Activated CD8-positive, alpha-beta memory T cell treated with anti-CD3 and anti-CD28 coated beads, Interleukin-2, amount 10 ng/mL, durations not matched to agents 7 days and 5 days (primary cell): ENCODE measurements around the gene SRCIN1. TPM values are rescaled to one million over a fixed set of nuclear protein-coding genes. Genes with fewer than 3 reads are reported as not detected.

Experiments used
- ATAC-seq: fragments of 150-1000 bp; cut with Tn5 transposase; one replicate; pipeline ENCODE4 v1.10.0; 2021; ENCODE audit warnings: moderate library complexity
- CTCF ChIA-PET: fragments of 350-600 bp; sonication (Branson Sonifier 250); formaldehyde crosslinking; loops from one replicate; lab custom pipeline; 2021; ENCODE audit warnings: antibody characterized with exemption; lab: Charles Lee
- DNase-seq: peaks from one replicate; pipeline ENCODE4 v3.0.0-alpha.2; 2020
- H3K27ac Mint-ChIP-seq: one replicate; pipeline ENCODE4 v1.8.0; 2021; ENCODE audit warnings: mild to moderate bottlenecking, mixed read lengths
- H3K27me3 Mint-ChIP-seq: one replicate; pipeline ENCODE4 v1.8.0; 2021; ENCODE audit warnings: mixed read lengths
- H3K36me3 Mint-ChIP-seq: one replicate; pipeline ENCODE4 v1.8.0; 2021; ENCODE audit warnings: mild to moderate bottlenecking, mixed read lengths
- H3K4me1 Mint-ChIP-seq: one replicate; pipeline ENCODE4 v1.8.0; 2021; ENCODE audit warnings: mixed read lengths
- H3K4me3 Mint-ChIP-seq: one replicate; pipeline ENCODE4 v1.8.0; 2021; ENCODE audit warnings: mild to moderate bottlenecking, moderate library complexity, mixed read lengths
- H3K9me3 Mint-ChIP-seq: one replicate; pipeline ENCODE4 v1.8.0; 2022; ENCODE audit warnings: low read depth, mixed read lengths
- total RNA-seq, 2 experiments: library from RNA; stranded (reverse); gene quantifications; one replicate each; pipeline ENCODE4 v1.2.3, GENCODE V29; 2021

SRCIN1 gene
- total RNA-seq, 2 experiments from 2014 or later = 0.26 to 0.30 TPM

GRCh38 chr17:38546396-38546795, 59.4 kb downstream of the SRCIN1 start:
- no peak overlapping the region for H3K4me3 Mint-ChIP-seq
- H3K4me1 Mint-ChIP-seq = no peaks in the 10 kb centered on the region
- no peaks in the 10 kb centered on the region for H3K36me3 Mint-ChIP-seq
- ATAC-seq (no peak), DNase-seq (no peak)
- CTCF ChIA-PET = interaction anchor here (0.6 to 1.5 kb wide), 3 partner anchors 12 to 21 kb away, joined by 3 to 11 read pairs (median 3); no protein-coding TSS in a partner anchor
- H3K27ac Mint-ChIP-seq = no peak overlapping the region
- peaks cover 14% of the 10 kb centered on the region for H3K27me3 Mint-ChIP-seq
- H3K9me3 Mint-ChIP-seq = no peaks in the 10 kb centered on the region

GRCh38 chr17:38545531-38546225, 60.1 kb downstream of the SRCIN1 start:
- CTCF ChIA-PET = interaction anchor here (1.3 to 1.5 kb wide), 3 partner anchors 13 to 34 kb away, joined by 3 to 11 read pairs (median 3); no protein-coding TSS in a partner anchor
- no peaks in the 10 kb centered on the region for H3K36me3 Mint-ChIP-seq
- no peak overlapping the region for H3K4me3 Mint-ChIP-seq

GRCh38 chr17:38544839-38545209, 60.9 kb downstream of the SRCIN1 start:
- H3K4me3 Mint-ChIP-seq = no peak overlapping the region
- CTCF ChIA-PET = interaction anchor here (1.3 to 1.5 kb wide), 2 partner anchors 13 to 35 kb away, joined by 3 to 11 read pairs; no protein-coding TSS in a partner anchor
- ATAC-seq (no peak), DNase-seq (no peak)
- no peaks in the 10 kb centered on the region for H3K4me1 Mint-ChIP-seq
- no peaks in the 10 kb centered on the region for H3K9me3 Mint-ChIP-seq
- H3K27me3 Mint-ChIP-seq = peaks cover 20% of the 10 kb centered on the region
- no peak overlapping the region for H3K27ac Mint-ChIP-seq
- H3K36me3 Mint-ChIP-seq = no peaks in the 10 kb centered on the region

More at GRCh38 chr17:38545531-38546225, 60.1 kb downstream of the SRCIN1 start:
- no peaks in the 10 kb centered on the region for H3K9me3 Mint-ChIP-seq
- ATAC-seq = no peak
- H3K27me3 Mint-ChIP-seq = peaks cover 16% of the 10 kb centered on the region
- no peak for DNase-seq
- no peak overlapping the region for H3K27ac Mint-ChIP-seq
- no peaks in the 10 kb centered on the region for H3K4me1 Mint-ChIP-seq

GRCh38 chr17:38544175-38544838, 61.4 kb downstream of the SRCIN1 start:
- no peaks in the 10 kb centered on the region for H3K9me3 Mint-ChIP-seq
- no peak for ATAC-seq
- no peak overlapping the region for H3K4me3 Mint-ChIP-seq
- no peak for DNase-seq
- CTCF ChIA-PET = interaction anchor here (1.3 kb wide), 1 partner anchor 35 kb away, joined by 3 read pairs; no protein-coding TSS in a partner anchor
- H3K27me3 Mint-ChIP-seq = peaks cover 18% of the 10 kb centered on the region
- H3K27ac Mint-ChIP-seq = no peak overlapping the region
- no peaks in the 10 kb centered on the region for H3K4me1 Mint-ChIP-seq
- H3K36me3 Mint-ChIP-seq = no peaks in the 10 kb centered on the region

GRCh38 chr17:38543403-38544174, 62.2 kb downstream of the SRCIN1 start:
- H3K36me3 Mint-ChIP-seq = no peaks in the 10 kb centered on the region
- CTCF ChIA-PET = no interaction called here
- no peak for ATAC-seq
- no peaks in the 10 kb centered on the region for H3K9me3 Mint-ChIP-seq
- DNase-seq = no peak
- no peak overlapping the region for H3K27ac Mint-ChIP-seq
- H3K4me1 Mint-ChIP-seq = no peaks in the 10 kb centered on the region
- no peak overlapping the region for H3K4me3 Mint-ChIP-seq
- H3K27me3 Mint-ChIP-seq = peaks cover 18% of the 10 kb centered on the region

GRCh38 chr17:38542286-38542685, 63.5 kb downstream of the SRCIN1 start:
- Mint-ChIP-seq H3K27ac (no peak overlapping the region), H3K9me3 (no peaks in the 10 kb centered on the region), H3K4me1 (no peaks in the 10 kb centered on the region), H3K36me3 (no peaks in the 10 kb centered on the region), H3K27me3 (peaks cover 15% of the 10 kb centered on the region), H3K4me3 (no peak overlapping the region)
- ATAC-seq (no peak), DNase-seq (no peak)
- CTCF ChIA-PET = interaction anchor here (2.1 kb wide), 1 partner anchor 16 kb away, joined by 8 read pairs; no protein-coding TSS in a partner anchor

GRCh38 chr17:38541281-38541680, 64.5 kb downstream of the SRCIN1 start:
- no peak overlapping the region for H3K27ac Mint-ChIP-seq
- H3K4me3 Mint-ChIP-seq = no peak overlapping the region
- DNase-seq = no peak
- H3K27me3 Mint-ChIP-seq = peaks cover 11% of the 10 kb centered on the region
- CTCF ChIA-PET = interaction anchor here (2.1 kb wide), 1 partner anchor 17 kb away, joined by 8 read pairs; no protein-coding TSS in a partner anchor
- no peaks in the 10 kb centered on the region for H3K36me3 Mint-ChIP-seq
- no peak for ATAC-seq
- no peaks in the 10 kb centered on the region for H3K4me1 Mint-ChIP-seq
- H3K9me3 Mint-ChIP-seq = no peaks in the 10 kb centered on the region

- Mint-ChIP-seq H3K4me3 (no peak overlapping the region), H3K27ac (no peak overlapping the region), H3K27me3 (peaks cover 17% of the 10 kb centered on the region), H3K4me1 (no peaks in the 10 kb centered on the region), H3K36me3 (no peaks in the 10 kb centered on the region), H3K9me3 (no peaks in the 10 kb centered on the region)
- DNase-seq (no peak), ATAC-seq (no peak)
- CTCF ChIA-PET = interaction anchor here (2.1 kb wide), 1 partner anchor 18 kb away, joined by 8 read pairs; no protein-coding TSS in a partner anchor
Measured at GRCh38 chr17:38540514-38541045, 65.2 kb downstream of the SRCIN1 start.

- Mint-ChIP-seq H3K9me3 (no peaks in the 10 kb centered on the region), H3K4me1 (no peaks in the 10 kb centered on the region), H3K27ac (no peak overlapping the region), H3K27me3 (peaks cover 17% of the 10 kb centered on the region), H3K36me3 (no peaks in the 10 kb centered on the region), H3K4me3 (no peak overlapping the region)
- DNase-seq = no peak
- CTCF ChIA-PET = interaction anchor here (0.8 kb wide), 1 partner anchor 19 kb away, joined by 3 read pairs; no protein-coding TSS in a partner anchor
- ATAC-seq = no peak
Measured at GRCh38 chr17:38539386-38539785, 66.4 kb downstream of the SRCIN1 start.

- ATAC-seq (no peak), DNase-seq (no peak)
- Mint-ChIP-seq H3K27ac (no peak overlapping the region), H3K27me3 (peaks cover 17% of the 10 kb centered on the region), H3K4me3 (no peak overlapping the region), H3K4me1 (no peaks in the 10 kb centered on the region), H3K9me3 (no peaks in the 10 kb centered on the region), H3K36me3 (no peaks in the 10 kb centered on the region)
- CTCF ChIA-PET = no interaction called here
Measured at GRCh38 chr17:38538906-38539305, 66.8 kb downstream of the SRCIN1 start.

- no peaks in the 10 kb centered on the region for H3K36me3 Mint-ChIP-seq
- CTCF ChIA-PET = interaction anchor here (0.9 to 5.2 kb wide), 3 partner anchors 22 to 140 kb away, joined by 3 to 18 read pairs (median 4); no protein-coding TSS in a partner anchor
- no peaks in the 10 kb centered on the region for H3K9me3 Mint-ChIP-seq
- H3K27ac Mint-ChIP-seq = no peak overlapping the region
- ATAC-seq (no peak), DNase-seq (no peak)
- peaks cover 23% of the 10 kb centered on the region for H3K27me3 Mint-ChIP-seq
- no peak overlapping the region for H3K4me3 Mint-ChIP-seq
- no peaks in the 10 kb centered on the region for H3K4me1 Mint-ChIP-seq
Measured at GRCh38 chr17:38536661-38537060, 69.1 kb downstream of the SRCIN1 start.

GRCh38 chr17:38535886-38536285, 69.9 kb downstream of the SRCIN1 start:
- CTCF ChIA-PET = interaction anchor here (0.9 to 5.2 kb wide), 2 partner anchors 23 to 141 kb away, joined by 3 to 18 read pairs; no protein-coding TSS in a partner anchor
- H3K4me1 Mint-ChIP-seq = no peaks in the 10 kb centered on the region
- ATAC-seq (no peak), DNase-seq (no peak)
- H3K4me3 Mint-ChIP-seq = no peak overlapping the region
- H3K9me3 Mint-ChIP-seq = no peaks in the 10 kb centered on the region
- H3K36me3 Mint-ChIP-seq = no peaks in the 10 kb centered on the region
- no peak overlapping the region for H3K27ac Mint-ChIP-seq
- H3K27me3 Mint-ChIP-seq = peaks cover 21% of the 10 kb centered on the region
